NT2/D1 (cell line): ENCODE results near the gene PKLR.

ENCODE experiments used
- DNase-seq: peaks from one replicate; pipeline ENCODE4 v3.0.0-alpha.2; 2011; ENCODE audit warnings: low read depth, low spot score
- H3K27me3 ChIP-seq: 2 replicates; pipeline ENCODE4 v1.6.0; 2011; ENCODE audit warnings: mild to moderate bottlenecking; ENCODE audit not compliant: insufficient read length, insufficient read depth
- H3K36me3 ChIP-seq: 2 replicates; pipeline ENCODE4 v1.6.1; 2011; ENCODE audit warnings: mild to moderate bottlenecking, low read length, mixed read lengths; ENCODE audit not compliant: insufficient read depth, insufficient read length
- H3K4me1 ChIP-seq: 2 replicates; pipeline ENCODE4 v1.5.1; 2011; ENCODE audit not compliant: insufficient read depth, insufficient read length
- H3K4me3 ChIP-seq: 2 replicates; pipeline ENCODE4 v1.5.1; 2011; ENCODE audit warnings: low read depth; ENCODE audit not compliant: insufficient read length
- H3K9ac ChIP-seq: 2 replicates; pipeline ENCODE4 v1.6.0; 2011; ENCODE audit warnings: low read depth; ENCODE audit not compliant: insufficient read length
- H3K9me3 ChIP-seq: 2 replicates; pipeline ENCODE4 v1.5.1; 2011; ENCODE audit warnings: mild to moderate bottlenecking, low read length; ENCODE audit not compliant: insufficient read depth
- SUZ12 ChIP-seq: IDR thresholded peaks from 2 replicates; pipeline ENCODE4 v1.6.1; 2011; ENCODE audit not compliant: insufficient read length, insufficient read depth; ENCODE audit errors: extremely low read depth
- YY1 ChIP-seq: IDR thresholded peaks from 2 replicates; pipeline ENCODE4 v1.6.1; 2011; ENCODE audit not compliant: insufficient read length, insufficient read depth
- ZNF274 ChIP-seq: IDR thresholded peaks from 2 replicates; pipeline ENCODE4 v1.6.1; 2011; ENCODE audit warnings: mild to moderate bottlenecking, low read depth, low read length

Gene PKLR

DNA sequence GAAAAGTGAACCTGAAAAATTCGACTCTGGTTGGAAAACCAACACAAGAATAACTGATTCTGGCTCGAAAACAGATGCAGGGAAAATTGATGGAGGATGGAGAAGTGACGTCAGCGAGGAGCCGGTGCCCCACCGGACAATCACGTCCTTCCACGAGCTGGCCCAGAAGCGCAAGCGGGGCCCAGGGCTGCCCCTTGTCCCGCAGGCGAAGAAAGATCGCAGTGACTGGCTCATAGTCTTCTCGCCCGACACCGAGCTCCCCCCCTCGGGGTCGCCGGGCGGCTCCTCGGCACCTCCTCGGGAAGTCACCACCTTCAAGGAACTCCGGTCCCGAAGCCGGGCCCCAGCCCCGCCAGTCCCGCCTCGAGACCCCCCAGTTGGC is 21.3 kb upstream of the PKLR start:
- DNase-seq = no peak
- no peaks in the 10 kb centered on the region for H3K9me3 ChIP-seq
- H3K4me3 ChIP-seq = peak overlapping the region; percentile 58
- peaks cover 67% of the 10 kb centered on the region for H3K36me3 ChIP-seq
- no peaks in the 10 kb centered on the region for H3K27me3 ChIP-seq
- TF ChIP-seq ZNF274 = no peak
- no peak for TF ChIP-seq YY1
- no peak for TF ChIP-seq SUZ12
- H3K9ac ChIP-seq = peak overlapping the region; percentile 83
- peaks cover 41% of the 10 kb centered on the region for H3K4me1 ChIP-seq

- DNase-seq = no peak
- TF ChIP-seq YY1 = no peak
- TF ChIP-seq ZNF274 = no peak
- TF ChIP-seq SUZ12 = no peak
- Histone ChIP-seq H3K4me3 (peak overlapping the region; percentile 58), H3K9ac (peak overlapping the region; percentile 83), H3K9me3 (no peaks in the 10 kb centered on the region), H3K36me3 (peaks cover 68% of the 10 kb centered on the region), H3K27me3 (no peaks in the 10 kb centered on the region), H3K4me1 (peaks cover 41% of the 10 kb centered on the region)
Measured at GRCh38 chr1:155321639-155322503, 20.6 kb upstream of the PKLR start.

DNA sequence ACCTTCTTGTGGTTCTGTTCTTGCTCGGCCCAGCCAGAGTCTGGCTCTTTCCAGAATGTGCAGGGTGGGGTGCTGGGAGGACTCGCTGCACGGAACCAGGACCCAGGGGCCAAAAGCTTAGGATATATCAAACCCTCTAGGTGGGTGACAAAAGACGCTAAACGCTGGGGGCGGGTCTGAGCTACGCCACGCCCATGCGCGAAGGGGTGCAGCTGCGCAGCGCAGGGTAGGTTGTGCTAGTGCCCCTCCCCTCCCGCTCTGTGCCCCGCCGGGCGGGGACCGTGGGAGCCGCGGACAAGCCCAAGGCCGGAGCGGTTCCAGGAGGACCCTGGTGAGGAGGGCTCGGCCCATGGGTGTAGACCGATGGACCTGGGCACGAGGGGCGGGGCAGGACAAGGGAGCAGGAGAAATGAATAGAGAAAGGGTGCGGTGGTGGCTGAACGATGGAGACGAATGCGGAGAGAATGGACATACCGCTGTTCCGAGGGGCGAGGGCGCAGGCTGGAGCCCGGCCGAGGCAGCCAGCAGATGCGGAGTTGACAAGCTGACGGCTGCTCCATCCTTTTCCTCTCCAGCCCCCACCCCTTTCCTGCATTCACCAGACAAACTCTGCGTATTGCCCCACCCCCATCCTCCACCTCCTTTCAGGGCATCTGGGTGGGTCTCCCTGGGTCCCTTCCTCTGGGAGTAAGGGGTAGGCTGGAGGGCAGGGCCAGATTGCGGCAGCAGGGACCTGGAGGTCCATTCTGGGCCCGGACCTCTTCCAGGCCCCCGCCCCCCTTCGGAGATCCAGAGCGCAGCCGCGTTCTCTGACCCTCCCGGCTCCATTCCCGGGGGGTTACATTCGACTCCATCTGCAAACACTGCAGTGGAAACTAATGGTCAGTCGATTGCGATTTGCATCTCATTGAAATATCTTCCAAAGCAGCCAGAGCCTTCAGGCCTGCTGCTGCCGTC is 19.7 kb upstream of the PKLR start, which contains the start of gene RUSC1:
RUSC1 (plus strand) TSS at position 234 of the 957 bp plus-strand sequence. CDS start 880 bp downstream, outside the sequence.
- peaks cover 67% of the 10 kb centered on the region for H3K36me3 ChIP-seq
- peak within 1 kb of the TSS; percentile 64 for H3K9ac ChIP-seq
- peaks cover 35% of the 10 kb centered on the region for H3K4me1 ChIP-seq
- no peaks in the 10 kb centered on the region for H3K27me3 ChIP-seq
- no peak for DNase-seq
- TF ChIP-seq YY1 = no peak
- no peak for TF ChIP-seq ZNF274
- TF ChIP-seq SUZ12 = no peak
- H3K4me3 ChIP-seq = no peak within 1 kb of the TSS
- no peaks in the 10 kb centered on the region for H3K9me3 ChIP-seq

- DNase-seq = no peak
- Histone ChIP-seq H3K4me1 (peaks cover 28% of the 10 kb centered on the region), H3K36me3 (peaks cover 60% of the 10 kb centered on the region), H3K27me3 (no peaks in the 10 kb centered on the region), H3K9ac (no peak overlapping the region), H3K4me3 (no peak overlapping the region), H3K9me3 (no peaks in the 10 kb centered on the region)
- TF ChIP-seq YY1 = no peak
- TF ChIP-seq SUZ12 = no peak
- no peak for TF ChIP-seq ZNF274
Measured at GRCh38 chr1:155320252-155320651, 19.0 kb upstream of the PKLR start.

- peaks cover 64% of the 10 kb centered on the region for H3K36me3 ChIP-seq
- no peak overlapping the region for H3K4me3 ChIP-seq
- H3K9me3 ChIP-seq = no peaks in the 10 kb centered on the region
- peaks cover 27% of the 10 kb centered on the region for H3K4me1 ChIP-seq
- H3K9ac ChIP-seq = no peak overlapping the region
- no peak for DNase-seq
- TF ChIP-seq SUZ12 (no peak), ZNF274 (no peak), YY1 (no peak)
- no peaks in the 10 kb centered on the region for H3K27me3 ChIP-seq
Measured at GRCh38 chr1:155319536-155319935, 18.3 kb upstream of the PKLR start.

DNA sequence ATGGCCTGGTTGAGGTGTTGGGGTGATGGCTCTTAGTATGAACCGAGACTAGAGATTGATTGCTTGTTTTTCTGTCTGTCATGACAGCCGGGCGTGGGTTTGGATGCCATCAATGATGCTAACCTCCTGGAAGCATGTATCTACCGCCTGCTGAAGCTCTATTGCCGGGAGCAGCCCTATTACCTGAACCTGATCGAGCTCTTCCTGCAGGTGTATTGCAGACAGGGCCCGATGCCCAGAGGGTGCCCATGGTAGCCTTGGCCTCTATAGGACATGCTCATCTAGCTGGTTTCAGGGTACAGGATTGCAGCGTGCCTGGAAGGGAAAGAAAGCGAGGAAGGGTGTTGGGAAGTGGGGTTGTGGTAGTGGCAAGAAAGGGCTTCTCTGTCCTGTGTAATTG is 16.8 kb upstream of the PKLR start:
- Histone ChIP-seq H3K9ac (no peak overlapping the region), H3K4me3 (no peak overlapping the region), H3K9me3 (no peaks in the 10 kb centered on the region), H3K36me3 (peaks cover 78% of the 10 kb centered on the region), H3K4me1 (peaks cover 27% of the 10 kb centered on the region), H3K27me3 (no peaks in the 10 kb centered on the region)
- TF ChIP-seq SUZ12 = no peak
- TF ChIP-seq ZNF274 = no peak
- TF ChIP-seq YY1 = no peak
- no peak for DNase-seq

DNA sequence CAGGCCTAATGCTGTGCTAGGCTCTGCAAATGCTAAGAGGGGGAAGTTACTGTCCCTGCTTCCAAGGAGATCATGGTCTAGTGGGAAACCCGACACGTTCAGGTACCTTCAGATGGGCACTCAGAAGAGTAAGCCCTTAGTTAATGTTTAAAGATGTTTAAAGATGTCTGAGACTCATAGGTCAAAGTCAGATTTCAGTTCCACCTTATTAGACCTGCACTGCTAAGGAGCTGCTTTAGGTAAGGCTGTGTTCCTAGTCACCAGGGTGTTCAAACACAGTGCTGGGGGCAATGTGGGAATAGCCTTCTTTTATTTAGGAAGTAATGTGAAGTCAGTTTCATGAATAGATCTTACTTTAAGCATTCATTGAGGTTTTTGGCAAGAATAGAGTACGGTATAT is 15.7 kb upstream of the PKLR start:
- DNase-seq = no peak
- TF ChIP-seq YY1 = no peak
- no peak for TF ChIP-seq ZNF274
- no peak for TF ChIP-seq SUZ12
- H3K4me3 ChIP-seq = no peak overlapping the region

More for the DNA sequence above, 15.7 kb upstream of the PKLR start:
- Histone ChIP-seq H3K9me3 (no peaks in the 10 kb centered on the region), H3K36me3 (peaks cover 88% of the 10 kb centered on the region), H3K4me1 (peaks cover 22% of the 10 kb centered on the region), H3K9ac (no peak overlapping the region), H3K27me3 (no peaks in the 10 kb centered on the region)
